NCI-H2029 treated with DMSO at 0.1 percent for 48 hours (cell line): ENCODE measurements around the gene ARVCF.

Experiments
- DNase-seq: peaks from one replicate; lab custom pipeline; 2025; lab: John Stamatoyannopoulos, UW

Gene ARVCF

DNA sequence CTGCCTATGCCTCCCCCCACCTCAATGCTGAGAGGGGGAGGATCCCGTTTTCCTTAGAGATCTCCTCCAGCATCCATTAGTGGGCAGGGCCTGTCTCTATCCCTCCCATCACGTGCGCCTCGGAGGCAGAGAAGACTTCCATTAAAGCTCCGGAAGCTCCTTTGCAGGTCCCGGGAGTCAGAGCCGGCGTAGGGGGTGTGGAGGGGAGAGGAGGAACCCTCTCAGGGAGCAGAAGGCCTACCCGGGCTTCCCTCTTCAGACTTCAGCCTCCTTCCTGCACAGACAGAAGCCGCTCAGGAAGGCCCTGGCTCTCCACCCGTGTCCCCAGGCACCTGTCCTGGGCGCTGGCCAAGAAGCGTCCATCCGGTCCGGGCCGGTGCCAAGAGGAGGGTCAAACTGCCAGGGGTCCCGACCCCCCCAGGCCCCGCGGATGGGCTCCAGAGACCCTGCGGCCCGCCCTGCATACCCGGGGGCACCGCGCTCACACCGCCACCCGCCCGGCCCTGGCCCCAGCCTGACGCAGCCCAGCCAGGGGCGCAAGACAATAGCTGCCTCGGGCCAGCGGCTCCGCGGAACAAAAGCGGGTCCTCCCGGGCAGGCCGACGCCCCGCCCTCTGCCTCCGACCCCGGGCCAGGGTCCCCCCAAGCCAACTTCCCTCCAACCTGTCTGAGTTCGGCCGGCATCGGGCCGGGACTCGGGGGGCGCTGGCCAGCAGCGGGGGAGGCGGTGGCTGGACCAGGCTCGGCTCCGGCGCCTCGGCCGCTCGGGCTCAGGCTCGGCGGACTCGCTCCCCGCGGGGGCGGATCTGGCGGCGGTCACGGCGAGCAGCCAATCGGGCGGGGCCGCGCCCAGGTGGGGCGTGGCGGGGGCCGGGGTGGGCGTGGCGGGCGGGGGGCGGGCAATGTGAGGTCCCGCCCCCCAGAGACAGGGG is 29.9 kb downstream of the ARVCF start:
- DNase-seq, result peak; percentile 45

DNA sequence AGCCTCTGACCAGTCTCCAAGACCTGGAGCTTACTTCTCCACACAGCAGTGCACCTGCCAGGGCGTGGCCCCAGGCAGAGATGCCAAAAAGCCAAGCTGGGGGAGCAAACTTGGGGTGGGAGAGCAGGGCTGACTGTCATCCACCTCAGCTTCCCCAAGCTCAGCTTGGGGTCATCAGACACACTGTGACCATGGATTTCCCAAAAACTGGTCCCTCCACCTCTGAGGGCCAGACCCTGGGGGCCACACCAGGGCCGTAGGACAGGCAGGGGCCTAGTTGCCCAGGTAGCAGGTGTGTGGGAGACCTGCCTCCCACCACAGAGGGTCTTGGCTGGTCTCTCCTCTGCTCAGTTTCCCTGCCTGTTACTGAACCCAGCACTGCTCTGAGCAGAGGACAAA is 30.6 kb downstream of the ARVCF start:
- DNase-seq, result no peak

DNA sequence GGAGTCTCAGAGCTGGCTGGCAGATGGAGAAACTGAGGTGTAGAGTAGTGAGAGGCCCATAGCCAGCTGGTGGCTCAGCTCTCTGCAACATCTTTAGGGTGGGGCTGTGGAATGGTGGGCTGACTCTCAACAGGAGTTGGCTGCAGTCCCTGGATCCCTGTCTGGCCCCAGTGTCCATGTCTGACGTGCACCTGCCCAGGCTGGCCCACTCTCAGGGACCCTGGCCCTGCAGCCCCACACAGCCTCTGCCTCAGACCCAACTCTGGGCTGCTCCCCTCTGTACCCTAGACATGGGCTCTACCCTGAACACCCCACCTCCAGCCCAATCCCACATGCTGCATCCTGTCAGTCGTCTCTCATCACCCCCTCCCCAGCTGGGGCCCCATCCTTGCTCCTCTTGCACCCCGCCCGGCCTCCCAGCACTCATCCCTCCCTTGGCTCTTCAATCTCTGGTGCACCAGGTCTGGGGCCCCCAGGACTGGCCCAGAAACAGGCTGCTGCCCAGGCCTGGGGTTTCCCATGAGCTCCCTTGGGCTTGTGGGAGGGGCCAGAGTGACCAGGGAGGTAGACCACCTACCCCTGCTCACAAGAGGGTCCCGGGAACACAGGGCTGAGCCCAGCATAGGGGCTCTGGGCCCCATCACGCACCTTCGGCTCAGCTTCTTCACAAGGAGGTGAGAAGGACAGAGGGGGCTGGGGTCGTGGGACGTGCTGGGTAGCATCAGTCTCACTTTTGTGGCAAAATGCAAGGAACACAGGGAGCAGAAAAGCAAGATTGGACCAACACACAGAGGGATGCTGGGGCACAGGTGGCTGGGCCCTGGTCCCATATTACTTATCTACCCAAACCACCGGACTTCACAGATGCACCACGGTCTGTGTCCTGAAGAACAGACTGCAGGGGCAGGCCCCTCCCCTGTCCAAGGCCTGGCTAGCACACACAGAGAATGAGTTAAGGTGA is 31.5 kb downstream of the ARVCF start:
- no peak for DNase-seq

DNA sequence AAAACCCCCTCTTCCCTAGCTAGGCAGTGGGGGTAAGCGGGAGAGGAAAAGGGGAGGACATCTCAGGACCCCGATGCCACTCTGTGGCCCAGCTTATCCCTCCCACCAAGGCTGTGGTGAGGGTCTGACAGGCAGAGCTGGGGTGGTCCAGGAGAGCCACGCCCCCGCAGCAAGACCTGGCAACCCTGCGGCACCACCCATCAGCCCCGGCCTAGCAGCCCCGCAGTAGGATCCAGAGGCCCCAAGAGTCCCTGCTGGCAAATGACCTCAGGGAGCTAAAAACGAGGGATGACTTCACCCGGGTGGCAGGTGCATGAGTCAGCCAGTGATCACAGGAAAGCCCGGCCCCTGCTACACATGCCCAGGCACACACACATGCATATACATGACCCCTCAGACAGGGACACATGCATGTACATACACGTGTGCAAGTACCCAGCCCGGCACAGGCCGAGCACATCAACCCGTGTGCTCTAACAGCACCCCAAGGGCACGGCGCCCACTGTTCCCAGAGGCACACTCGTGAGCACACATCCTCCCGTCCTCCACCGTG is 32.3 kb downstream of the ARVCF start:
- DNase-seq, result no peak

DNA sequence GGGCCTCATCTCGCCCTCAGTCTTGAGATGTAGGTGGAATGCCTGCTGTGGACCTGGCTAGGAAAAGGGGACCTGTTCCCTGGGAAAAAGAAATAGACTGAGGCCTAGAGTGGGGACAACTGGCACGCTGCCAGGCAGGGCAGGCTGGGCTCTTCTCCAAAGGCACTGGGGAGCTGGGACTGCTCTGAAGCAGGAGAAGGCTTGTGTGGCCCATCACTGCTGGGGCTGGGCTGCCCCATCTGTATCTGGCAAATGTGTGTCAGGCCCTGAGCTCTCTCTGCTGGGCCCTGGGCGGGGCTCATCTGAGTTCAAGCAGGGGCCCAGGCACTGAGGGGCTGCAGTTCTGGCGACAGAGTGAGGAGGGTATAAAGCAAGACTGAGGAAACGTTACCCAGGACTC is 32.9 kb downstream of the ARVCF start:
- DNase-seq, result no peak

DNA sequence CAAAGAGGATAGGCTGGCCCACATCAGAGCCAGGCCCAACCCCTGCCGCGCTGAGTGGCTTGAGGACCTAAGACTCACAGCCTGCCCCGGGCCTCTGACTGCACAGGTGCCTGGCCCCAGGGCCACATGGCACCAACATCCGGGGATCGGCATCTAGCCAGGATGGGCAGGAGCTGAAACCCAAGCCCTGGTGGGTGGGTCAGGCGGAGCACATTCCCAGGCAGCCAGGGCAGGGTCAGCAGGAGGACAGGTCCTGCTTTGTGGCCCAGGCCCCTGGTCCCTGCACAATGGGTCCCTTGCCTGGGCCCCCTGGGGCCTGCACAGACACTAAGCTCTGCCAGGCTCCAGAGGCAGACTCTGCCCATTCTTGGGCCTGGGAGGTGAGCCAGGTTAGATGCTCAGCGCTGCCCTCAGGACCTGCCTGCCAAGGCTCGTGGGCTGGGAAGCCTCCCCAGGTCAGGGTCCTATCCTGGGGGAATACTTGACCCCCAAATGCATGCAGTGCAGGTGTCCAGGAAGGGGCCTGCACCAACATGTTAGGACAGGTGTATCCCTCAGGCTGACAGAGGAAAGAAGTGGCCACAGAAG is 33.5 kb downstream of the ARVCF start:
- no peak for DNase-seq

DNA sequence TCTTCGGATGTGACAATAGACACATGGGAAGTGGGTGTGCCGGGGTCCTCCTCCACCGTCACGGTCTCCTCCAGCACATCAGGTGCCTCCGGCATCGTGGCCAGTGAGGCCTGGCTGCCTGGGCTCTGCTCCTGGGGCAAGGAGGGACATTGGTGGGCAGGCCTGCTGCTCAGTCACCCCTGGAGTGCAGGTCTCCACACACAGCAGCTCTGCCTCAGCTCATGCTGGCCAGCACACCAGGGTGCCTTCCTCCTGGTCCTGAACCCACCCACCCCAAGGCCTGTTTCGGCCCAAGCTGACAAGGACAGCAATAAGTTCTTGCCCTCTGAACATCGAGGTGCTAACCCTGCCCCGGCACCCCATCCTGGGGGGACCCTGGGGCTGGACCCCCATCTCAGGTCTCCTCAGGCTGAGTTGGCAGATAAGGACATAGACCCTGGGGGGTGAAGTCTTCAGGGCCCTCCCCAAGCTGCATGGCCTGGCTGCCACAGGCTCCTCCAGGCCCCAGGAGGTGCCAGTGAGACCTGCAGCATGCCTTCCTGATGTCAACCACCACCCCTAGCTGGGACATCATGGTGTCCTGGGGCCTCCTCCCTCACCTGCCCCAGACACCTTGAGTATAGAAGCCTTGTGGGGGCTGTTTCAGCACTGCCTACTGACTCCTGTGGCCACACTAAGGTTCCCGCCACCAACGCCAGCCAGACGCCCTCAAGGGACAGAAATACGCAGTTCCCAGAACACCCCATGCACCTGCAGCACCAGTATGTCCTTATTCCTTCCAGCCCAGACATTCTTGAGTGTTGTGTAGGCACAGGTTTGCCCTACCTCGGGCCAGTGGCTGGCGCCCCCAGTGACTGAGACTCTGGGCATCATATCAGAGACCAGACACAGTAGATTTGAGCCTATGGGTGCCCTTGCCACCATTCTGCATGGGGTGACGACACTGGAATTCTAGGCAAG is 34.4 kb downstream of the ARVCF start:
- no peak for DNase-seq

DNA sequence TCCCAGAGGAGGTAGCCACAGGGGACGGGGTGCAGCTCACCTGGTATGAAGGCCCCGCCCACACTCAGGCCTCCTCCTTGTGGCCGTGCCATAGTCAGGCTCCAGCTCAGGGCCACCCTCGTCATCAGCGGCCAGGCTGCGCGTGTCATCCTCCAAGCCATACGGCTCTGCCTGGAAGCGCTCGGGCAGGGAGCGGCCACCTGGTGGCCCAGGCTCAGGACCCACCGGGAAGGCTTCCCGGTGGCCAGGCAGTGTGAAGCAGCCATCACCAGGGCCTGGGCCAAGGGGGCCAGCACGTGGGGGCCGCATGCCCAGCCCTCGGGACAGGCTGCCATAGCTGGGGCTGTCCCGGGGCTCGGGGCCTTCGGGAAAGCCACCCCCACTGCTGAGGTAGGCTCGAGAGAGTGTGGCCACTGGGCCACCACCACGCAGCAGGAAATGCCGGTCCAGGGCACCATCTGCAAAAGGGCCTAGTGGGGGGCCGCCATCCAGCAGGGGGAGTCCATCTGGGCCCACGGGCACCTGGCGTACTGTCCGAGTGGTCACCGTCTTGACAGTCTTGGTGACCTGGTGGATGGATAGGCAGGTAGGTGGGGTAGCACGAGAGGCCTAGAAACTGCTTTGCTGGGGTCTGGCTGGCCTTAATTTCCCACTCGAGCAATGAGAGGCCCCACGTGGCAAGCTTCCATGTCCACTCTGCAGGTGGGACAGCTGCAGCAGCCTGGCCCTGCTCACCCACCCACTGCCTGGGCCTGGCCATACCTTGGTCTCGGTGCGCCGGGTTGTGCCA is 35.3 kb downstream of the ARVCF start:
- no peak for DNase-seq

DNA sequence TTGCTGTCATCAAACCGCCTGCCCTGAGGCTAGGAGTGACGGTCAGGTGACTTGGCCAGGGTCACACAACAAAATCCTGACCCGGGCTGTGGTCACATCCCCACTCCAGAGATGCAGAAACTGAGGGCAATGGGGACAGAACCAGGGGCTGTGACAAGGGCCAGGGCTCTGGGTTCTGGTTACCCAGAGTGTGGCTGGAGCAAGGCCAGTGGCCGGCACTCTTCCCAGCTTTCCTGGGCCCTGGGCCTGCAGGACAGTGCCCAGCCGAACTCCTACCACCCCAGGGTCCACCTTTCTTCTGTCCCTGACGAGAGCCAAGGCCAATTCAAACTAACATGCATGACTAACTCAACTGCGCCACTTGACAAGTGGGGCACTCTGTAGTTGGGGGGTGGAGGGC is 35.9 kb downstream of the ARVCF start:
- DNase-seq, result no peak

DNA sequence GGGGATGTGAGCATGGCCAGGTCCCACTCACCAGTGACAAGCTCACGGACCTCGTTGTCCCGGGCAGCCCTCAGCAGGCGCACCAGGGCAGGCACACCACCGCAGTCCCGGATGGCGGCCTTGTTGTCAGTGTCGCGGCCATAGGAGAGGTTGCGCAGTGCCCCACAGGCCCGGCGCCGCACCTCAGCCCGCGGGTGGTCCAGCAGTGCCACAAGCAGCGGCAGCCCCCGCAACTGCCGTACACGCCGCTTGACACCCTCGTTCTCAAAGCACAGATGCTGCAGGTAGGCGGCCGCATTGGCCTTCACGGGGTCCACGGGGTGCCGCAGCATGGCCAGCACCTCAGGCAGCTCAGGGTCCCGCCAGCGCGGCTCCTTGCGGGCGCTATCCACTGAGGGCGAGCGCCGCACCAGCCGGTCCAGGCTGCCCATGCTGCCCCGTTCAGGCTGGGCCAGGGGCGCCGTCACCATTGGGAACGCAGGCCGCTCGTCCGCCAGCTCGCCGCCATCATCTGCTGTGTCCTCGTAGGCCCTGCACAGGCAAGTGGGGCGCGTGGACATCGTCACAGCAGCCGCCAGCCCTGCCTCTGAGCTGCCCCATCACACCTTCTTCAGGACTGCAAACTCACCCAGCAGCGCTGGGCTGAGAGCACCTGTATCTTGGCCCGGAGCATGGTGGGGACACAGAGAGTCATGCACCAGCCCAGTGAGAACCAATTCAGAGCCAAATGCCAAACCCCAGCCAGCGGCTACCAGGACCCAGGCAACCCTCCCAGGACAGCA is 36.7 kb downstream of the ARVCF start:
- DNase-seq, result no peak

DNA sequence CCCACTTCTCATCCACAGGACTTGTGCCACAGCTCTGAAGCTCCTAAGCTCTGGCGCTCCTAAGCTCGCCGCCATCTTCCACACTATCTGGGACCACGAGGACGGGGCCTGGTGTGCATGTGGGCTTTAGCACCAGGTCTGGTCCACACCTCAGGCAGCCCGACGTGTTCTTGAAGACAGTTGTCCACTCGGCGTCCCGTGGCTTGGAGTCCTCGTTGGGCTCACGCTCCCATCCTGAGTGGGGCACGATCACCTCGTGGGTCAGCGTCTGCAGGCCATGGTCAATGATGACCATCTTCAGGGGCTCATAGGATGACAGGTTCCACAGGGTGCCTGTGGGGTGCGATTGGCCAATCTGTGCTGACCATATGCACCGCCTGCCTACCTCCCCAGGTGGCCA is 37.9 kb downstream of the ARVCF start:
- no peak for DNase-seq

DNA sequence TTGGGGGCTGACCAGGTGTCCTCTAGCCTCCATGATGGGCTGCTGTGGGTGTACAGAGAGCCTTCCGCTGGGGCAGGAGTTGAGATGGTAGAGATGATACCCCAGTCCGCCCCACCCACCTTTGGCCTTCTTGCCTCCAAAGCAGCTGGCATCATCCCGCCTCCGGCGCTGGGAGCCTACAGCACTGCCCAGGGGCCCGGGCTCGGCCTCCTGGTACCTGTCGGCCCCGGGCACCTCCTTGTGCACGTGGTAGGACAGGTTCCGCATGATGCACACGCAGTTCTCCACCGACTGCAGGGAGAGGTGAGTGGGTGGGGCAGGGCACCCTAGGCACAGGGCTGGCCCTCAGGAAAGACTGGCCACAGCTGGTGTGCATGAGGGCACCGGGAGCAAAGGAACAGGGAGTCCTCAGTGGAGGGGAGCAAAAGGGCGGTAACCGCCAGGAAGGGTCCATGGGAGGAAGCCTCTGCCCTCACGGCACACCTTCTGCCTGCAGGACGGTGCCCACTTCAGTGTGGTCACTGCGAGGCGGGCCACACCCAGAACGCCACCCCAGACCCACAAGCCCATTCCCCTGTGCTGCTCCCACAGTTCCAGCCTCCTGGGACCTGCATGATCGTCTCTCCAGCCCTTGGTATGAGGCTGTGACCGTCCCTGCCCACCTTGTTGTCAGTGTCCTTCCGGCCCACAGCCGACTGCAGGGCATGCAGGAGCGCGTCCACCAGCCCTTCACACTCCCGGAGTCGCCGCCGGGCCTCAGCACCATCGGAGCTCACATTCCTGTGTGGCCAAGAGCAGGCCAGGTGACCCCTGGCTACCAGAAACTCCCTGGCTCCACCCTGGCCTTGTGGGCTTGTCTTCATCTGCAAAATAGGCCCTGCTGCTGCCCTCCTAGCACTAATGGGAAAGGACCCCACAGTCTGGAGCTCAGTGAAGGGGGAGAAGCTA is 39.1 kb downstream of the ARVCF start:
- no peak for DNase-seq

DNA sequence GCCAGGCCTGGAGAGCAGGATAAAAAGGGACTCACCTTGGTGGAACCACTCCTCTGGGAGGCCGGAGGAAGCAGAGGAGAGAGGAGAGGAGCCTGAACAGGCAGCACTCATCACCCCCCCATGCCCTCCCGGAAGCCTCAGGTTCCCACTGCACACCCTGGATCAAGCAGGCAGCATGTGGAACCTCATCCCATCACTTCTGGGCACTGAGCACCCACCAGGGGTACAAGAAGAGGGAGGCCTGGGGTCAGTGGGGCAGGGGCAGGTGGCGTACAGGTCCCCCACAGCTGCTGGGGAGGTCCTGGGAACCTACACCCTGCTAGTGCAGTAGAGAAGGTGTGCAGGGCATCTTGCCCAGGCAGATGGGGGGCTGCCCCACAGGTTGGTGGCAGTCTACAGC is 40.0 kb downstream of the ARVCF start:
- DNase-seq, result no peak

DNA sequence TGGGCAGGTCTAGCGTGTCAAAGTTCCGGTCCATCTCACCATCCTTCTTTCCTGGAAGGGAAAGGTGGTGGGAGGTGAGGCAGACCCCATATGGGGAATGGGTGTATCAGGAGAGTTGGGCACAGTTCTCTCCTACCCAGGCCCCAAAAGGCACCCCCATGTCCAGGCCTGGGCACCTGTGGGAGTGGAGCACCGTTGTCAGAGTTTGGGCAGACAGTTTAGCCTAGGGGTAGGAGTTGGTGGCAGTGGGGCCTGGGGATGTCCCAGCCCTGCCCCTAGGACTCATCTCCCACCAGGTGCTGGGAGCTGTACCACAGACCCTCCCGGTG is 41.0 kb downstream of the ARVCF start:
- DNase-seq, result no peak

DNA sequence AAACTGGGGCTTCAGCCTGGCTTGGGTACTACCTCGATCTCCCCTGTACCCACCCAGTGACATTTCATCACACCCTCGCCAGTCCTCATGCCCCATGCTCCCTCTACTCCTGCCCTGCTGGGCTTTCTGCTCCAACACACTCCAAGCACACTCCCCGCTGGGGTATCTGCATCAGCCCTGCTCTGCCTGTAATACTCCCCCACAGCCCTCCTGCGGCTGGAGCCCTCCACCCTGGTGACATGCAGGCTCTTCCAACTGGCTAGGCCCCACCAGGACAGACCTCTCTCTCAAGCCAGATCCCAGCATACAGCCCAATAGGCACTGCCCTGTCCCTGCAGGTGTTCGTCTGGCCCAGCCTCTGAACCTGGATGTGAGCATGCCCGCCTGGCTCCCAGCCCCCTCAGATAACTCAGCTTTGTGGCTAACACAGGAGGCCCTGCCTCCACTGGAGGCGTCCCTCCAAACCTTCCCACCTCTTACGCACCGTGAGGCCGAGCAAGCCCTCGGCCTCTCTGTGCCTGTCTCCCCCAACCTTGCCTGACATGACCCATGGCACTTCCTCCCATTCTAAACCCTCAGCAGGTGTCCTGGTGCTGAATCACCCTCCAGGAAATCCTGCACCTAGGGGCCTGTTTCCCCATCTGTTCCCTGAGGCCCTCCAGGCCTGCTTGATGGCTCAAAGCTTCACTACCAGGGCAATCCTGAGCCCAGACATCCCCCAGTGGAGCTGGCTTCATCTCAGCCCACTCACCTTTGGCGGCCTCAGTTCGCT is 41.5 kb downstream of the ARVCF start:
- DNase-seq, result no peak

DNA sequence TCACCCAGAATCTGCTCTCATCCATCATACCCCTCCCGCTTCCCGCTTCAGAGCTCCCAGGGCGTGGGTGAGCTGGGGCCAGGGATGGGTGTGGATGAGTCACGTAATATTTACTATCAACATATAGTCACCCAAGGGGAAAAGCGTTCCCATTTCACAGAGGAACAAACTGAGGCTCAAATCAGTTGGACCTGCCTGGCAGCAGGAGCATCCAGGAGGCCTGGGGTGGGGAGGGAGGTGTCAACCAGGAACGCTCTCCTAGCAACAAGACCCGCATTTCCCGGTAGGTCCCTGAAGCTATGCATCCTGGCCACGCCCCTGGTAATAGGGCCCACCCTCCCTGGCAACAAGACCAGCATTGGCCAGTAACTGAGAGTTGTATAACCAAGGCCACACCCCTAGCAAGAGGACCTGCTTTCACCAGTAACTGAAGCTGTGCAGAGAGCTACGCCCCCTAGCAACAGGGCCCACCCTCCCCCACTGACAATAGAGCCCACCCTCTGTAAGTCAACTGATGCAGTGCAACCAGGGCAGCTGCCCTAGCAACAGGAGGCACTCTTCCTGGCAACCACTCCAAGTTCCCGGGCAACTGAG is 42.3 kb downstream of the ARVCF start:
- no peak for DNase-seq
